RKO (cell line): ENCODE measurements around the gene RGS13.
"Not testable (repeated sequence)": the region's sequence is repeated elsewhere in the genome, so short reads cannot be mapped to it uniquely, and the experiment has no call there.

Experiments used
- DNase-seq: peaks from one replicate; pipeline ENCODE4 v3.0.0-alpha.2; 2016; ENCODE audit warnings: low spot score

Gene RGS13

DNA sequence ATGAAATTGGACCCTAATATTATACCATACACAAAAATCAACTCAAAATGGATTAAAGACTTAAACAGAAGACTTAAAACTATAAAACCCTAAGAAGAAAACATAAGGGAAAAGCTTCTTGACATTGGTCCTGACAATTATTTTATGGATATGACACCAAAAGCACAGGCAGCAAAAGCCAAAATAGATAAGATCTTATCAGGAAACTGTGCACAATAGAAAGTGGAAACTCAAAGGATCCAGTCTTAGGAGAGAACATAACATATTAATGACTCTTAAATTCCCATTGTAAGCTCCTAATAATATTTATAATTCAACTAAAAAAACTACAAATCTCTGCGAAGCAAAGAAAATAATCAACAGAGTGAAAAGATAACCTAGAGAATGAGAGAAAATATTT, 39.8 kb downstream of the RGS13 start:
- DNase-seq = no peak

DNA sequence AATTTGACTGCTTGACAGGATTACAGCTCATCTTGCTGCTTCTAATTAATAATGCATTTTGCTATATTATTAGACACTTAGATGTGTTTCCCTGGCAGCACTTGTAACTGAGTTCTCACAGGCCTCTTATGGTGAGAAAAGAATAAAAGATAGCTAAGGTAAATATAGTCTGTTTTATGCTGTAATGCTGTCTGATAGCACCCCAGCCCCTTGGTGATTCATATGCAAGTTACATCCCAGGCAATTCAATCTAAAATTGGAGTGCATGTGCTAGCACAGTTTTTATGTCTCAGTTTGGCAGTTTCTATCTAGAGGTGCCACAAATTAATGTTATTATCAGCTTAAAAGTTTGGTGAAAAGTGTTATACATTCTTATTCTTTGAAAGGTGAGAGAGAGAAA, 42.2 kb downstream of the RGS13 start:
- DNase-seq = no peak

DNA sequence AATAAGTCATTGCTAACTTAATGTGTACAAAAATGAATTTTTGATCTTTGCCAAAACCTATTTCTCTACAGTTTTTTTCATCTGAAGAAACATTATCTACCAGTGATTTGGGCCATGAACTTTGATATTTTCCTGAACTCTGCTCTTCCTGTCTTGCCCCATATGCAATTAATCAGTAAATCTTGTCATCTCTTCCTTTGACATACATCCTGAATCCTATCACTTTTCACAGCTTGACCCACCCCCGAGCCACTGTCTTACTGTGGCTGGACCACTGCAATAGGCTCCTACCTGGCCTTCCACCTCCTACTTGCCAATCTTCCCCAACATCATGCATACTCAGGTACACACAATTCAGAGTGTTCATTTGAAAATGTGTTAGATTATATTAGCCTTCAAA, 46.4 kb downstream of the RGS13 start:
- no peak for DNase-seq

DNA sequence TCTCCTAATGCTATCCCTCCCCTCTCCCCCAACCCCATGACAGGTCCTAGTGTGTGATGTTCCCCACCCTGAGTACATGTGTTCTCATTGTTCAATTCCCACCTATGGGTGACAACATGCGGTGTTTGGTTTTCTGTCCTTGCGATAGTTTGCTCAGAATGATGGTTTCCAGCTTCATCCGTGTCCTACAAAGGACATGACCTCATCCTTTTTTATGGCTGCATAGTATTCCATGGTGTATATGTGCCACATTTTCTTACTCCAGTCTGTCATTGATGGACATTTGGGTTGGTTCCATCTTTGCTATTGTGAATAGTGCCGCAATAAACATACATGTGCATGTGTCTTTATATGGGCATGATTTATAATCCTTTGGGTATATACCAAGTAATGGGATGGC, 47.1 kb downstream of the RGS13 start:
- DNase-seq = not testable (repeated sequence)

- DNase-seq = no peak
Measured at GRCh38 chr1:192689459-192689858, 53.5 kb downstream of the RGS13 start.

DNA sequence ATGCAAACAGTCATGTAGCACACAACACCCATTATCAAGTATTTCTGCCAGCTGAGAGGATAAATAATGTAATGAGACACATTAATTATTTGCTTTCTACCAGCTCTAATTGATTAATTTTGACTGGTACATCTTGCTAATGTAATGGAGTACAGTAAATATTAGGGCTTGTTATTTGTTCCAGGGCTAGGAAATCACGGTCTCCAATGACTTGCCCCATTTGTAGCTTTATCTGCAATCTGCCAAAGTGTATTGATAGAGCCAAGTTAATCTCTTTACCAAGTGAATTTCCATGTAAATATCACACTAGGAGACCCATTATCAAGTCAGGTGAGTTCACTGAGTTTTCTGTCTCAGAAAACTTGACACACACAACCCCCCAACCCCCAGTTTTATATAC, 55.1 kb downstream of the RGS13 start:
- DNase-seq = no peak

- no peak for DNase-seq
Measured at GRCh38 chr1:192696082-192696481, 60.1 kb downstream of the RGS13 start.

- DNase-seq = no peak
Measured at GRCh38 chr1:192697771-192698170, 61.8 kb downstream of the RGS13 start.

GRCh38 chr1:192698731-192699130, 62.8 kb downstream of the RGS13 start:
- no peak for DNase-seq

- DNase-seq = no peak
Measured at GRCh38 chr1:192700834-192701271, 64.9 kb downstream of the RGS13 start.

- DNase-seq = no peak
Measured at GRCh38 chr1:192702212-192702902, 66.4 kb downstream of the RGS13 start.

- DNase-seq = no peak
Measured at GRCh38 chr1:192703283-192704206, 67.6 kb downstream of the RGS13 start.

DNA sequence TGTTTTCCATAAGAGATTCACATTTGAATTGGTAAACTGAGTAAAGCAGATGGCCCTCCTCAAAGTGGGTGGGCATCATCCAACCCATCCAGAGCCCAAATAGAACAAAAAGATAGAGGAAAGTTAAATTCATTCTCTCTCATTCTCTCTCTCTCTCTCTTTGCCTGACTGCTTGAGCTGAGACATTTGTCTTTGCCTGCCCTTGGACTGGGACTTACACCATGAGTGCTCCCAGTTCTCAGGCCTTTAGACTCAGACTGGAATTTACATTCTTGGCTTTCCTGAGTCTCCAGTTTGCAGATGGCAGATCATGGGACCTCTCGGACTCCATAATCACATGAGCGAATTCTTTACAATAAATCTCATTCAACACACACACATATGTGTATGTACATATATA, 69.6 kb downstream of the RGS13 start:
- no peak for DNase-seq

GRCh38 chr1:192706936-192707335, 71.0 kb downstream of the RGS13 start:
- DNase-seq = no peak

DNA sequence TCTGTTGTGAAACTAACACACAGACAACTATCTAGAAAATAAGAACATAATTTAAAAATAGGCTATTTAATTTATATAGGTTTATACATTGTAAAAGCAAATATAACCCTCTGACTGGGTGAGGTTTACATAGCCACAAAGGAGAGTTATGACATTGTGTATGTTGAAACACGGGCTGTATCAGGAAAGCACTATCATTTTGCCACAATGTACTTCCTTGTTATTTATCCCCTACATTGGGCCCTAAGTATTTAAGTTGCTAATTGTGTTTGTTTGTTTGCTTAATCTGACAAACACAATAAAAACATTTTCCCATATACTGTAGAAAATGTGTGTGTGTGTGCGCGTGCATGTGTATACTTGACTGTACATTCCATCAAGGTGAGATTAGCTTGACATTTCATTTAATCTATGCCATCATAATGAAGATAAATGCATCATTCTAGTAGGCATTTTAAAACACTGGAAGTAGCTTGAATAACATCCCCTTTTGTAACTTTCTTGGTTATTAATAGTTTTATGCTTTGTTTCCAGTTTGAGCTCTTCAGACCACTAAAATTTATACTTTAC, 72.1 kb downstream of the RGS13 start:
- no peak for DNase-seq

GRCh38 chr1:192709544-192709943, 73.6 kb downstream of the RGS13 start:
- no peak for DNase-seq
